CD14-positive monocyte (primary cell): ENCODE data around the gene CRISP1. TPM values are rescaled to one million over a fixed set of nuclear protein-coding genes. Genes with fewer than 3 reads are reported as not detected.

Source experiments
- DNase-seq, 3 donors: peaks; one replicate each; pipeline ENCODE4 v3.0.0-alpha.2; 2011 to 2022
- H2AFZ ChIP-seq: 2 replicates; pipeline ENCODE4 v1.6.0; 2012; ENCODE audit warnings: mild to moderate bottlenecking, low read depth, low read length, inconsistent platforms; ENCODE audit not compliant: insufficient read depth, poor library complexity, severe bottlenecking
- H3K27ac ChIP-seq, 2 donors: 1 replicate in 1 of 2; 2 replicates in 1 of 2; pipeline ENCODE4 v1.5.1; 2012 to 2013; ENCODE audit warnings: low read length in 2 of 2, control low read depth in 1 of 2, inconsistent platforms in 1 of 2, low read depth in 1 of 2, mild to moderate bottlenecking in 1 of 2
- H3K27me3 ChIP-seq, 2 donors: one replicate each; pipeline versions ENCODE4 v1.6.0 to v1.6.1; 2011 to 2013; ENCODE audit warnings: low read length in 2 of 2; ENCODE audit not compliant: control insufficient read depth in 2 of 2, insufficient read depth in 2 of 2
- H3K36me3 ChIP-seq, 2 donors: replicated peaks in 1 of 2; 1 replicate in 1 of 2; 2 replicates in 1 of 2; pipeline versions ENCODE4 v1.5.1 to v1.6.1; 2012 to 2013; ENCODE audit warnings: low read length in 2 of 2, control low read depth in 1 of 2, inconsistent platforms in 1 of 2, mild to moderate bottlenecking in 1 of 2; ENCODE audit not compliant: insufficient read depth in 2 of 2, control insufficient read depth in 1 of 2
- H3K4me1 ChIP-seq, 2 donors: 1 replicate in 1 of 2; 2 replicates in 1 of 2; pipeline versions ENCODE4 v1.5.1 to v1.6.1; 2012 to 2013; ENCODE audit warnings: low read length in 2 of 2, control low read depth in 1 of 2, inconsistent platforms in 1 of 2, mild to moderate bottlenecking in 1 of 2, moderate library complexity in 1 of 2; ENCODE audit not compliant: insufficient read depth in 2 of 2, control insufficient read depth in 1 of 2
- H3K4me2 ChIP-seq: replicated peaks from 2 replicates; pipeline ENCODE3; 2012; ENCODE audit warnings: low read length, moderate library complexity, mild to moderate bottlenecking; ENCODE audit not compliant: poor library complexity, severe bottlenecking; ENCODE audit errors: extremely low read depth
- H3K4me3 ChIP-seq, 3 experiments: fragments of 200-600 bp in 1 of 3; sonication (generic) in 1 of 3; replicated peaks in 1 of 3; 1 replicate in 2 of 3; 2 replicates in 1 of 3; pipeline ENCODE4 v1.5.1; 2011 to 2013; ENCODE audit warnings: low read length in 3 of 3, mild to moderate bottlenecking in 3 of 3, control low read depth in 2 of 3, low read depth in 2 of 3, inconsistent platforms in 1 of 3, moderate library complexity in 1 of 3
- H3K79me2 ChIP-seq: 2 replicates; pipeline ENCODE4 v1.6.0; 2012; ENCODE audit warnings: mild to moderate bottlenecking, control low read depth, inconsistent platforms, low read length, moderate library complexity; ENCODE audit not compliant: insufficient read depth
- H3K9ac ChIP-seq: 2 replicates; pipeline ENCODE4 v1.6.0; 2017; ENCODE audit warnings: low read length, mild to moderate bottlenecking; ENCODE audit not compliant: insufficient read depth, poor library complexity, severe bottlenecking
- H3K9me3 ChIP-seq, 2 donors: replicated peaks in 1 of 2; 1 replicate in 1 of 2; 2 replicates in 1 of 2; pipeline versions ENCODE4 v1.5.1 to v1.6.1; 2012 to 2013; ENCODE audit warnings: low read length in 2 of 2, control low read depth in 1 of 2; ENCODE audit not compliant: control insufficient read depth in 1 of 2, insufficient read depth in 1 of 2
- H4K20me1 ChIP-seq: 2 replicates; pipeline ENCODE4 v1.6.0; 2012; ENCODE audit warnings: mild to moderate bottlenecking, low read length, control low read depth, moderate library complexity; ENCODE audit not compliant: insufficient read depth
- H3K27ac Mint-ChIP-seq, 7 donors: one replicate each; pipeline ENCODE4 v1.8.0; 2020; ENCODE audit warnings: mild to moderate bottlenecking in 7 of 7, mixed read lengths in 7 of 7, moderate library complexity in 6 of 7, inconsistent platforms in 2 of 7
- H3K27me3 Mint-ChIP-seq, 3 donors: one replicate each; pipeline ENCODE4 v1.8.0; 2021 to 2022; ENCODE audit warnings: low read depth in 3 of 3, mild to moderate bottlenecking in 3 of 3, mixed read lengths in 3 of 3, moderate library complexity in 3 of 3, inconsistent platforms in 1 of 3
- H3K36me3 Mint-ChIP-seq, 2 donors: one replicate each; pipeline ENCODE4 v1.8.0; 2020; ENCODE audit warnings: mixed read lengths in 2 of 2, inconsistent platforms in 1 of 2, mild to moderate bottlenecking in 1 of 2
- H3K4me1 Mint-ChIP-seq: one replicate; pipeline ENCODE4 v1.8.0; 2020; ENCODE audit warnings: mild to moderate bottlenecking, mixed read lengths
- H3K4me3 Mint-ChIP-seq, 2 donors: one replicate each; pipeline ENCODE4 v1.8.0; 2020; ENCODE audit warnings: mild to moderate bottlenecking in 2 of 2, mixed read lengths in 2 of 2, moderate library complexity in 1 of 2
- H3K9me3 Mint-ChIP-seq, 7 donors: one replicate each; pipeline ENCODE4 v1.8.0; 2020 to 2022; ENCODE audit warnings: mixed read lengths in 7 of 7, mild to moderate bottlenecking in 6 of 7, moderate library complexity in 6 of 7, inconsistent platforms in 2 of 7
- WGBS: methylation state at CpG from one replicate; pipeline ENCODE4 v1.1.5; 2013; ENCODE audit warnings: missing lambda C conversion rate; ENCODE audit not compliant: insufficient coverage; 5-methylcytosine and 5-hydroxymethylcytosine counted together
- intact Hi-C, 2 donors: fragments of 100-400 bp; cut with micrococcal nuclease; formaldehyde crosslinking; loops; one replicate each; pipeline versions ENCODE4 v1.15.0 to v1.15.1; 2023
- polyA plus RNA-seq, 3 donors: library from polyadenylated mRNA; depleted of rRNA in 1 of 3; unstranded in 2 of 3; stranded (reverse) in 1 of 3; fragments of 300-500 nt in 2 of 3; fragments of >200 nt in 1 of 3; fragmentation: Illumina TruSeq in 2 of 3; gene quantifications; 1 replicate in 2 of 3; 2 replicates in 1 of 3; pipeline ENCODE4 v1.2.3, GENCODE V29; 2012 to 2021
- TF ChIP-seq, protein P1 (sequence below): fragments of 200-600 bp; IDR thresholded peaks from one replicate; pipeline ENCODE4 v1.8.0; 2022; ENCODE audit warnings: antibody characterized with exemption, mild to moderate bottlenecking

CRISP1 gene
- polyA plus RNA-seq, 3 donors = not detected

DNA sequence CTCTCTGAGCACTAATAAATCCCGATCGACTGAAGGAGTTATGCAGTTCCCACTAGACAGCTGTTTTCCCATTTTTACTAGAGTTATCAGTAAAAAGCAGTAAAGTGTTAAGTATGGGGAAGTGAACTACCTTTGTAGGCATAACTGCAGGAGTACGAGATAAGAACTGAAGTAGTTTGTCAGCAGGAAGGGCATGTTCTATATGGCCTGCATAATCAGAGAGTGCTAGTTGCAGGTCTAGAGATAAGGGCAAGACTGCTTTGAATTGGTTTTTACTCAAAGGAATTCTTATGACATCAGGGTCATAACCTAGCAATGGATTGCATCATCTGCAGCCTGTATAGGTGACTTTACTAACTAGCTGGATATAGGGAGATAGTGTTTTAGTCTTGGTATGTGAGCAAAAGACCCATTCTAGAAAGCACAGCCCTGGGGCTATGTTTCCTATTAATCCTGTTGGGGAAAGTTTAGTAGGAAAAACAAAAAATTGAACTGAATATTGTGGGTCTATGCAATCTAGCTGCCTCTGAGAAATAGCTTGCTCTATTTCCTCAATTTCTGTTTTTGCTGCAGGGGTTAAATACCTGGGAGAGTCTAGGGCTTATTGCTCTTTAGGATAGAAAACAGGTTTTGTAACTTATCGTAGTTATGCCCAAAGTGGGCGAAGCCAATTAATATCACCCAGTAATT, 22.6 kb upstream of the CRISP1 start:
- peaks cover 5 to 23% (median 11%) of the 10 kb centered on the region in 7 donors for H3K9me3 Mint-ChIP-seq
- Histone ChIP-seq H3K9me3 (peaks cover 19 to 32% of the 10 kb centered on the region in 2 donors), H3K79me2 (no peaks in the 10 kb centered on the region), H3K36me3 (no peaks in the 10 kb centered on the region), H3K27ac (no peak overlapping the region), H3K4me2 (no peak overlapping the region), H3K4me1 (no peaks in the 10 kb centered on the region), H4K20me1 (no peaks in the 10 kb centered on the region), H3K9ac (no peak overlapping the region), H2AFZ (no peak overlapping the region), H3K4me3 (no peak overlapping the region), H3K27me3 (no peaks in the 10 kb centered on the region)
- WGBS = 50% methylated on average over 1 of the region's 5 CpGs
- H3K36me3 Mint-ChIP-seq = no peaks in the 10 kb centered on the region
- intact Hi-C loops = no loop called here
- no peak overlapping the region for H3K4me3 Mint-ChIP-seq
- H3K27ac Mint-ChIP-seq = no peak overlapping the region
- TF ChIP-seq, protein P1, sequence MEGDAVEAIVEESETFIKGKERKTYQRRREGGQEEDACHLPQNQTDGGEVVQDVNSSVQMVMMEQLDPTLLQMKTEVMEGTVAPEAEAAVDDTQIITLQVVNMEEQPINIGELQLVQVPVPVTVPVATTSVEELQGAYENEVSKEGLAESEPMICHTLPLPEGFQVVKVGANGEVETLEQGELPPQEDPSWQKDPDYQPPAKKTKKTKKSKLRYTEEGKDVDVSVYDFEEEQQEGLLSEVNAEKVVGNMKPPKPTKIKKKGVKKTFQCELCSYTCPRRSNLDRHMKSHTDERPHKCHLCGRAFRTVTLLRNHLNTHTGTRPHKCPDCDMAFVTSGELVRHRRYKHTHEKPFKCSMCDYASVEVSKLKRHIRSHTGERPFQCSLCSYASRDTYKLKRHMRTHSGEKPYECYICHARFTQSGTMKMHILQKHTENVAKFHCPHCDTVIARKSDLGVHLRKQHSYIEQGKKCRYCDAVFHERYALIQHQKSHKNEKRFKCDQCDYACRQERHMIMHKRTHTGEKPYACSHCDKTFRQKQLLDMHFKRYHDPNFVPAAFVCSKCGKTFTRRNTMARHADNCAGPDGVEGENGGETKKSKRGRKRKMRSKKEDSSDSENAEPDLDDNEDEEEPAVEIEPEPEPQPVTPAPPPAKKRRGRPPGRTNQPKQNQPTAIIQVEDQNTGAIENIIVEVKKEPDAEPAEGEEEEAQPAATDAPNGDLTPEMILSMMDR = no peak
- DNase-seq = no peak
- no peaks in the 10 kb centered on the region for H3K27me3 Mint-ChIP-seq
- no peaks in the 10 kb centered on the region for H3K4me1 Mint-ChIP-seq

DNA sequence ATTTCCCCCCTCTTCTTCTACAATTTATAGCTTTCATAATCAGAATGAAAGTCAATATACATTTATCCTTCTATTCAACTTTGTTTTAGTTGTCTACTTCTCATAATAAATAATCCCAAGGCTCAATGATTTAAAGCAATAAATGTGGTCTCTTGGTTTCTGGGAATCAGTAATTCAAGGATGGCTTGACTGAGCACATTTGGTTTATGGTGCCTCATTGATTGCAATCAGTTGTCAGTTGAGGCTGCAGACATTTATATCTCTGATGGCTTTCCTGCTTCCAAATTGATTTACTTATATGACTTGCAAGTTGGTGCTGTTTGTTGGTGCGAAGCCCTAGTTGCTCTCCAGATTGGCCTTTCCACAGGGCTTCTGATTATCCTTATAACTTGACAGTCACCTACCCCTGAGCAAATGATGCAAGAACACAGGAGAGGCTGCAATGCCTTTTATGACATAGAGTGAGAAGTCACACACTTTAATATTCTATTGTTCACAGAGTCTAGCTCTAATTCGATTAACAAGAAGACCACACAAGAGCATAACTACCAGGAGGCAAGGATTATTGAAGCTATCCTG, 2.7 kb upstream of the CRISP1 start:
- H3K27me3 ChIP-seq = no peaks in the 10 kb centered on the region
- H2AFZ ChIP-seq = no peak overlapping the region
- Mint-ChIP-seq H3K27ac (no peak overlapping the region), H3K9me3 (peaks cover 0 to 12% (median 4%) of the 10 kb centered on the region in 7 donors), H3K27me3 (no peaks in the 10 kb centered on the region), H3K4me3 (no peak overlapping the region), H3K4me1 (no peaks in the 10 kb centered on the region), H3K36me3 (no peaks in the 10 kb centered on the region)
- H4K20me1 ChIP-seq = no peaks in the 10 kb centered on the region
- H3K27ac ChIP-seq = no peak overlapping the region
- H3K9me3 ChIP-seq = peaks cover 0 to 6% of the 10 kb centered on the region in 2 donors
- no peak for DNase-seq
- no peak overlapping the region for H3K9ac ChIP-seq
- no peak overlapping the region for H3K4me2 ChIP-seq
- H3K4me1 ChIP-seq = no peaks in the 10 kb centered on the region
- H3K79me2 ChIP-seq = no peaks in the 10 kb centered on the region
- no CpG with 5 or more reads among the region's 2 CpGs for WGBS
- no peak overlapping the region for H3K4me3 ChIP-seq
- intact Hi-C loops = no loop called here
- TF ChIP-seq, protein P1 = no peak
- H3K36me3 ChIP-seq = no peaks in the 10 kb centered on the region
